Stimulated activated CD8-positive, alpha-beta memory T cell treated with anti-CD3 and anti-CD28 coated beads, Interleukin-4, amount 100 ng/mL, for 4 hours (primary cell): ENCODE results near the gene COL1A2.

Experiments used
- DNase-seq, 2 donors: peaks; one replicate each; pipeline ENCODE4 v3.0.0-alpha.2; 2020; ENCODE audit warnings: low read depth in 2 of 2, low spot score in 1 of 2

The COL1A2 gene

DNA sequence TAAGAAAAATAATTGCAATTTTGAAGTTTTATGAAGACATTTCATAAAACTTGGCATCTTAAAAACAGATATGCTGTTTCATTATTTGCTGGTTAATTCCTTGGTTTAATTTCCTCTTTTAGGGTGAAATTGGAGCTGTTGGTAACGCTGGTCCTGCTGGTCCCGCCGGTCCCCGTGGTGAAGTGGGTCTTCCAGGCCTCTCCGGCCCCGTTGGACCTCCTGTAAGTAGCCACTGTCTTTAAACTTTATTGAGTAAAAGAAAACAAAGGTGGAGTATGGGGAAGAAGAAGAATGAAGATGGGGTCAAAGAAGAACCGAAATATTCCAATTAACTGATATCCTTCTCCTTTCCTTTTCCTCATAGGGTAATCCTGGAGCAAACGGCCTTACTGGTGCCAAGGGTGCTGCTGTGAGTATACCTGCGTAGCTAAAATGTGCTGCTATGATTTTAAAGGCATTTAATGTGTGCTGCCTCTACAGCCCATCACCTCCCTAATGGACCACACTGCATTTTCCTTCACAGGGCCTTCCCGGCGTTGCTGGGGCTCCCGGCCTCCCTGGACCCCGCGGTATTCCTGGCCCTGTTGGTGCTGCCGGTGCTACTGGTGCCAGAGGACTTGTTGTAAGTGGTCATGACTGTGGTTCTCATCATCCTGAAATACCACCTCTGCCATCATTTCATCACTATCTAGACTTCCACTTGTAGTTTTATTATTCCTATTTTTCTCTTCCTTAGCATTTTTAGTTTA is 14.7 kb downstream of the COL1A2 start:
- DNase-seq = no peak

DNA sequence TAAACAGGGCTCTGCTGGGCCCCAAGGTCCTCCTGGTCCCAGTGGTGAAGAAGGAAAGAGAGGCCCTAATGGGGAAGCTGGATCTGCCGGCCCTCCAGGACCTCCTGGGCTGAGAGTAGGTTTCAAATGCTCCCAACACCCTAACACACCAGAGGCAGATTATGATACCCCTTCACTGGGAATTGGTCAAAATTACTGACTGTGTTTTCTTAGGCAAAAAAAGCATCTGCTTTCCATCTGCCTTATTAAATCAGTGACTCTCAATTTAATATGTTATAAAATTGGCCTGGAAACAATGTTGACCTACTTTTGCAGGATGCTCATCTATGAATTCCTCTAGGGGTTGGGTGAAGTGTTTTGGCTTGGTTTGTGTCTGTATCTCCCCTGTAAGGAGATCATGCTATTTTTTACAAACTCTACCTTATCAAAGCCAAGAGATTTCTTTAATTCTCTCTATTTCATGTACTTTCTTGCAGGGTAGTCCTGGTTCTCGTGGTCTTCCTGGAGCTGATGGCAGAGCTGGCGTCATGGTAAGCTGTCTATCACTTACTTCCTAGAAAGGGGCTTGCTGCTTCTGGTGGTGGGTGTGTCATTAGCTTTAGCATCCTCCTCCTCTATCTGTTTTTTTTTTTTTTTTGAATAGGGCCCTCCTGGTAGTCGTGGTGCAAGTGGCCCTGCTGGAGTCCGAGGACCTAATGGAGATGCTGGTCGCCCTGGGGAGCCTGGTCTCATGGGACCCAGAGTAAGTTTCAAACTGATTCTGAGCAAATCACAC is 15.9 kb downstream of the COL1A2 start:
- no peak for DNase-seq

DNA sequence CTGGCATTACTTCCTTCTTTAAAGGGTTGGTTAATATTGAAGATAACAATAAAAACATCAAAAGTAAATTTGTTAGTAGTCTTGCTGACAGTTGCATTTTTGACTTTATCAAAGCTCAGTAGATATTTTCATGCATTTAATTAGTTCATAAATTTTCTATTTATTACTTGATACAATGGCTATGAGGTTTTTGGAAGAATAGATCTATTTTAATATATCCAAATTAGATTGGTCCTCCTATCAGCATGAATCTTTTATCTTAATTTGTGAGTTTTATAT is 16.4 kb downstream of the COL1A2 start:
- no peak for DNase-seq

DNA sequence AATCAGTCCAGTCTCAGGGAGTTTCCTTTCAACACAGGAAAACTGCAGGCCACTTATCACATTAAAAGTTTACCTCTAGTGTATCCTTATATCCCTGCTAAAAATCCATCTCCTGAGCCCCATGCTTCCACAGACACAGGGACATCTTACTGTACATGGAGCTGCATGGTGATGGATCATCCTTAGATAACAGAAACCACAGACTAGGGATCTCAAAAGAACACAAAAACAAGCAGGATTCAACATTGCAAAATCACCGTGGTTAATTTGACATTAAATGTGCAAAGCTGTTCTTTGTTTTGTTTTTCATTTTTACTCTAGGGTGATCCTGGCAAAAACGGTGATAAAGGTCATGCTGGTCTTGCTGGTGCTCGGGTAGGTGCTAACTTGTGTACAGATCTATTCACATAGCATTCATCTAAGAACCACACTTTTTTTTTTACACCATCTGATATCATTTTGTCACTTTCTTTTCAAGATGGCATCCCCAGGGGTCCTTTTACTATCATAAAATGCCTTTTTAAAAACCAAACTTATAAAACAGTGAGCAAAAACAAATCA is 18.1 kb downstream of the COL1A2 start:
- DNase-seq = no peak

- no peak for DNase-seq
Observed at GRCh38 chr7:94414481-94414880, 19.8 kb downstream of the COL1A2 start.

DNA sequence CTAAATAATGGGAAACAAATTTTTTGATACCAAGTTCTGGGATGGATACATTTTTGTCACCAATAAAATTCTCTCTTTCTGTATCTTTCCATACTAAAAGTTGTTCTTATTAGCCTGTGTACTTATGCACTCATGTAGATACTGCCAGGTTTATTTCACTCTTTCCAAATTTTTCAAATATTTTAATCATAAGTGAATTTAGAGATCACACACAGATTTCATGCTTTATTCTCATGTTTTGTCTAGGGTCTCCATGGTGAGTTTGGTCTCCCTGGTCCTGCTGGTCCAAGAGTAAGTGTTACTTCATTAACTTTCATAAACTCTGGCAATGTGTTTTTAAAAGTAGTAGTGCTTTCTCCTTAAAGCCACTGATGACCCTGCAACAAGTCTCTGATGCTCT is 20.3 kb downstream of the COL1A2 start:
- DNase-seq = no peak

GRCh38 chr7:94417306-94417705 is 22.6 kb downstream of the COL1A2 start:
- no peak for DNase-seq

- DNase-seq = no peak
Observed at GRCh38 chr7:94417901-94418300, 23.2 kb downstream of the COL1A2 start.

GRCh38 chr7:94418851-94419250 is 24.2 kb downstream of the COL1A2 start:
- DNase-seq = no peak

- DNase-seq = no peak
Observed at GRCh38 chr7:94420328-94420727, 25.6 kb downstream of the COL1A2 start.

GRCh38 chr7:94421681-94422080 is 27.0 kb downstream of the COL1A2 start:
- no peak for DNase-seq

DNA sequence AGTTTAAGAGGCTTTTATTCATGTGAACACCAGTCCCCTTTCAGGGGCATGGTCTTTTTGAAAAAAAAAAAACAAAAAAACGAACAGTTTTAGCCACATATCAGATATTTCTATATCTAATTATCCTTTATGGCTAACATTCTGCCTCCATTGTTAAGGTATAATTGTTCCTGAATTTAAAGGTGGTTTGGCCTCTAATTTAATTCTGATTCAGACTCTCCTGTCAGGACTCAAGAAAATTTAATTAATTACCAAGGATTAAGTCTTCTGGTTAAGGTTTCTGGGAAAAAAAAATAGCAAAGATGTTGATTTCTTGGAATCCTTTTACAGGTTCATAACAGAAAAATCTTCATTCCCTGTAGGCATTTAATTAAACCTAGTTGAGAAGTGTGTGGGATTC is 27.4 kb downstream of the COL1A2 start:
- no peak for DNase-seq

DNA sequence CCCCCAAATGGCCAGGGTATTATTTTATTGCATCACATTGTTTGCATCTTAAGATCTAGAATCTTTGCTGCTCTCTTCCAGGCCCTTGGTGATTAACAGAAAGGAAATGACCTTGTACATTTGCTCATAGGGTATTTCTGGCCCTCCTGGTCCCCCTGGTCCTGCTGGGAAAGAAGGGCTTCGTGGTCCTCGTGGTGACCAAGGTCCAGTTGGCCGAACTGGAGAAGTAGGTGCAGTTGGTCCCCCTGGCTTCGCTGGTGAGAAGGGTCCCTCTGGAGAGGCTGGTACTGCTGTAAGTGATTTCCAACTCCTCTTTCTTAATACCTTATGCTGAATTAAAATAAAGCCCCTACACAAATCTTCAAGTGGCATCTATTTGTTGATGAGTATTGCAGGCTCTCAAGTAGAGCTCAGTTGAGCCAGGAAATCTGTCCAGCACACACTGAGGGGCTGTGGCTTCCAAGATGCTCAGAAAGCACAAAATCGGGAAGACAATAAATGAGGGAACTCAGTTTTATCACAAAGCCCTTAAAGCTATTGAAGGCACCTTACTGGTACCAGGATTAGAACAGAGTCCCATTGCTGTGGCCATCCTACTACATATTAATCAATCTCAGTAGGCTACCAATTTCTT is 28.2 kb downstream of the COL1A2 start:
- no peak for DNase-seq

DNA sequence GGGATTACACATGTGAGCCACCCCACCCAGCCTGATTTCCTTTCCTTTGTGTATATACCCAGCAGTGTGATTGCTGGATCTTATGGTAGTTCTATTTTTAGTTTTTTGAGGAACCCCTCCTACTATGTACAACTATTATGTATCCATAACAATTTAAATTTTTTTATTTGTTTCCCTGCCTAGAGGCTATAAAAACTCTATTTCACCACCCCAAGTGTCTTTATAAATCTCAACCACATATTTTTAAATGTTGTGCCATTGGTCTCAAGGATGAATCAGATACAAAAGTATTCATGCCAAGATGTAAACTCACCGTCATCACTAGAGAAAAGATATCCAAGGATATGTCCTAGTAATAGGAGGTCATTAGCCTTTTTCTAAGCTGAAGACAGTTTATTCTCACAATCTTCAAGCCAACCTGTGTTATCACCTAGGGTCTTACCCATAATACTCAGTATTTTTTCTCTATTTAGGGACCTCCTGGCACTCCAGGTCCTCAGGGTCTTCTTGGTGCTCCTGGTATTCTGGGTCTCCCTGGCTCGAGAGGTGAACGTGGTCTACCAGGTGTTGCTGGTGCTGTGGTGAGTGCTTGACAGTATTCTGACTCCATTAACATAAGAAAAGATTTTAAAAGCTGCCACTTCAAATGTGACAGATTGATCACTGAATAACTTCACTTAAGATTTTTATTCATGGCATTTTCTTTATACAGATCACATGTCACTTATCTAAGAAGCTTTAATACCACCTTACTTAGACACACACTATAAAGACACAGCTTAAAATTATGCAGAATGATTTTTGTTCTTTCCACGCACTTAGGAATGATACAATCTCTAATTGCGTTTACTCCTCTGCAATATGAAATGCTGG is 29.4 kb downstream of the COL1A2 start:
- DNase-seq = no peak

DNA sequence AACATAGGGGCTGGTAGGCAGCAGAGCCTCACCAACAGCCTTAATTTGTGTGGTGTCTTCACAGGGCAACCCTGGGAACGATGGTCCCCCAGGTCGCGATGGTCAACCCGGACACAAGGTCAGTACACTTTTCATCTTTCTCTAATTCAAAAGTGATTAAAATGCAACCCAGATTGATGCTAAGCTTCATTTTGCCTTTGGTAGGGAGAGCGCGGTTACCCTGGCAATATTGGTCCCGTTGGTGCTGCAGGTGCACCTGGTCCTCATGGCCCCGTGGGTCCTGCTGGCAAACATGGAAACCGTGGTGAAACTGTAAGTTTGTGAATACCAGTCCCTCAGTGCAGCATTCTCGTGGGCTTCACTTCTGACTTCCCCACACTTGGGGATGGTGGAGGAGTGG is 30.9 kb downstream of the COL1A2 start:
- DNase-seq = no peak

DNA sequence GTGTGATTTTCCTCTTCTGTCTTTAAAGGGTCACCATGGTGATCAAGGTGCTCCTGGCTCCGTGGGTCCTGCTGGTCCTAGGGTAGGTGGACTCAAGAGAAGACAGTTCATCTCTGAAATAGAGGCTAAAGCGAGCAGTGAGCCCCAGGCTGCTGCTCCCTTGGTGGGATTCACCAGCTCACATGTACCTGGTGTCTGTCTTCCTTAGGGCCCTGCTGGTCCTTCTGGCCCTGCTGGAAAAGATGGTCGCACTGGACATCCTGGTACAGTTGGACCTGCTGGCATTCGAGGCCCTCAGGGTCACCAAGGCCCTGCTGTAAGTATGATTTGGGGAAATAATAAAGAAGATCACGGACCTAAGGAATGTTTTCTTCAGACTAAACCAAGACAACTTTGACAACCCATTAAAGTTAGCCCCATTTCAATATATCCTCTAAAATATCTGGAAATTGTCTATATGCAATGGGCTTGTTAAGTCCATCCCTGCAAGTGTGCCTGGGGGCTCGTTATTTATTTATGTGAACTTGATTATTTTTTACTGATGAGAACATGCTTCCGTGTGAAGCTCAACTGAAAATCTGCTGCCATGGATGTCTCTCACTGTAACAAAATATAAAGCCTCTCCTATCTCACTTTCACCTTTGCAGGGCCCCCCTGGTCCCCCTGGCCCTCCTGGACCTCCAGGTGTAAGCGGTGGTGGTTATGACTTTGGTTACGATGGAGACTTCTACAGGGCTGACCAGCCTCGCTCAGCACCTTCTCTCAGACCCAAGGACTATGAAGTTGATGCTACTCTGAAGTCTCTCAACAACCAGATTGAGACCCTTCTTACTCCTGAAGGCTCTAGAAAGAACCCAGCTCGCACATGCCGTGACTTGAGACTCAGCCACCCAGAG is 32.5 kb downstream of the COL1A2 start:
- DNase-seq = no peak

DNA sequence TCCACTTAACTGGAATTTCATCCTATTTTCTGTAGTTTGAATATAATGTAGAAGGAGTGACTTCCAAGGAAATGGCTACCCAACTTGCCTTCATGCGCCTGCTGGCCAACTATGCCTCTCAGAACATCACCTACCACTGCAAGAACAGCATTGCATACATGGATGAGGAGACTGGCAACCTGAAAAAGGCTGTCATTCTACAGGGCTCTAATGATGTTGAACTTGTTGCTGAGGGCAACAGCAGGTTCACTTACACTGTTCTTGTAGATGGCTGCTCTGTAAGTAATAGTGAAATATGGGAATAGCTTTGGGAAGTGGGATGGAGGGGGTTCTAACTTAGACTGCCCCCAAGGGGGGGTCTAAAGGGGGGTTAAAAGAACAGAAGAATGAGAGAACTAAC is 34.5 kb downstream of the COL1A2 start:
- DNase-seq = no peak

DNA sequence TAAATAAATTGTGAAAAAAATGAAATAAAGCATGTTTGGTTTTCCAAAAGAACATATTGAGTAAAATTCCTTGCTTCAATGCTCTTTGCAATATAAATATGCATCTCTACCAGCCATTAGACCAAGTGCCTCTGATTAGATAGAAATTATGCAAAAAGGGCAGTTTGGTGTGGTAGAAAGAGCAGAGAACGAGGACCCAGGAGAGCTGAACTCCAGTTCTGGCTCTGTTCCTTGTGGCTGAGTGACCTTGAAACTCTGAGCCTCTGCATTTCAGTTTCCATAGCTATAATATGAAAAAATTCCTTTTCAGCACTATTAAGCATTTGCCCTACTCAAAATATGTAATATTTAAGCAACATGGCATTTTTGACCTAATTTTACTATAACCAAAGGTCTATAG is 36.5 kb downstream of the COL1A2 start:
- DNase-seq = no peak

- DNase-seq = no peak
Observed at GRCh38 chr7:94431619-94432280, 37.1 kb downstream of the COL1A2 start.

- no peak for DNase-seq
Observed at GRCh38 chr7:94432281-94432670, 37.6 kb downstream of the COL1A2 start.
